ENCODE measurements around the gene AFF1.

GRCh38 chr4:86890790-86891189 lies 44.0 kb upstream of the AFF1 start:
- no peak for TF ChIP-seq CTCF (IDR thresholded peaks at IDR 0.05)
- no peak for TF ChIP-seq POLR2A (IDR thresholded peaks at IDR 0.05)
